ENCODE data around the gene DEK. TPM values are rescaled to one million over a fixed set of nuclear protein-coding genes. Genes with fewer than 3 reads are reported as not detected.

The DEK gene
- total RNA-seq, 1 experiment from 2014 or later: 108 TPM

GRCh38 chr6:18270216-18270615, 5.9 kb upstream of the DEK start (continued):
- TF ChIP-seq SP1 (IDR thresholded peaks at IDR 0.05; ENCODE audit: low read depth): no peak

GRCh38 chr6:18269717-18270116, 5.4 kb upstream of the DEK start:
- ATAC-seq (no peak), DNase-seq (ENCODE audit: low read depth, low spot score) (no peak)
- intact Hi-C loops (cut with micrococcal nuclease): no loop called here
- H3K4me3 ChIP-seq (replicated peaks in 1 of 2; ENCODE audit: low read depth in 1 of 2, low read length in 2 of 2): no peak overlapping the region
- H3K27ac ChIP-seq (ENCODE audit: low read depth, low read length): no peak overlapping the region
- no peaks in the 10 kb centered on the region for H3K9me3 ChIP-seq (ENCODE audit: control insufficient read depth in 1 of 2, insufficient read depth in 1 of 2, low read depth in 1 of 2, low read length in 2 of 2)
- H3K27me3 ChIP-seq (ENCODE audit: insufficient read depth, low read length): no peaks in the 10 kb centered on the region
- TF ChIP-seq ZFX (IDR thresholded peaks at IDR 0.05) (no peak), REST (IDR thresholded peaks at IDR 0.05; ENCODE audit: low read depth) (no peak), EZH2 (IDR thresholded peaks at IDR 0.05) (no peak), CTCF (IDR thresholded peaks at IDR 0.05 in 2 of 3, conservative IDR thresholded peaks at IDR 0.05 in 1 of 3; ENCODE audit: borderline replicate concordance in 1 of 3, insufficient read depth in 1 of 3, low read depth in 2 of 3, low read length in 2 of 3) (no peak)
- peaks cover 8 to 20% of the 10 kb centered on the region in 2 experiments; a peak in 3 of 4 replicates for H3K4me1 ChIP-seq (ENCODE audit: control insufficient read depth in 1 of 2, insufficient read depth in 2 of 2, low read length in 2 of 2)
- H3K9ac ChIP-seq (ENCODE audit: low read length): no peak overlapping the region
- no peaks in the 10 kb centered on the region for H3K36me3 ChIP-seq (ENCODE audit: control insufficient read depth in 1 of 2, insufficient read depth in 2 of 2, low read length in 2 of 2)
- BruUV-seq (replicated peaks): no TSS peak
- ChIA-PET CTCF (no interaction called here), POLR2A (no interaction called here), RAD21 (ENCODE audit: low non-redundant PET in 1 of 2, low total read pairs in 2 of 2, uncharacterized antibody in 2 of 2, unreplicated experiment in 2 of 2) (no interaction called here)
- H2AFZ ChIP-seq (ENCODE audit: low read depth, low read length, poor library complexity, severe bottlenecking): no peak overlapping the region
- no peaks in the 10 kb centered on the region for H3K79me2 ChIP-seq (ENCODE audit: insufficient read depth, low read length)
- peak overlapping the region; percentile 17; the same call in 1 of the 2 replicates for H3K4me2 ChIP-seq (ENCODE audit: low read length)
- H4K20me1 ChIP-seq (ENCODE audit: insufficient read depth): no peaks in the 10 kb centered on the region
- H3K9me2 ChIP-seq (ENCODE audit: insufficient read depth): no peaks in the 10 kb centered on the region; the same call in 1 of the 2 replicates

All from HCT116 (cell line).